ENCODE results near the gene ARL15. TPM values are rescaled to one million over a fixed set of nuclear protein-coding genes. Genes with fewer than 3 reads are reported as not detected.
"Not testable (repeated sequence)": the region's sequence is repeated elsewhere in the genome, so short reads cannot be mapped to it uniquely, and the experiment has no call there.

The ARL15 gene
- total RNA-seq, 6 donors from 2014 or later: 6.7 to 36.4 (median 20.7) TPM

DNA sequence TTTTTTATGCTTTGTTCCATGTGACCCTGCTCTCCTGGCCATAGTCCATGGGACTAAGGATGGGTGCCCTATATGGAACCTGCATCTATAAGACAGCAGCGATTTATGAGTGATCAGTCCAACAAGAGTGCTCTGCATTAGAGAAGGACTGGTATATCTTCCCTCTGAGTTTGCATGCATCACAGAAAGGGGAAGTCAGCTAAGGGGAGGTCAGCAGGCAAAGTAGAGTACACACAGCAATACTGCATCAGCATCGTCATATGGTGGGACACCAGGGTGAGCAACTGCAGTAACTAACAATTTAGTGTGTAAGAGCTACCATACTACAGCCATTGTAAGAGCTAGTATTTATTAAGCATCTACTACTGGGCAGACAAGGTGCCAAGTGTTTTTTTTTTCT, 438.6 kb downstream of the ARL15 start:
- Histone ChIP-seq H3K27ac (no peak overlapping the region), H3K9me3 (no peaks in the 10 kb centered on the region), H3K27me3 (no peaks in the 10 kb centered on the region), H3K36me3 (no peaks in the 10 kb centered on the region), H3K4me1 (no peaks in the 10 kb centered on the region), H3K4me3 (no peak overlapping the region)
- no peak for DNase-seq
- TF ChIP-seq EP300 (IDR thresholded peaks at IDR 0.05): no peak
- TF ChIP-seq, protein P1, sequence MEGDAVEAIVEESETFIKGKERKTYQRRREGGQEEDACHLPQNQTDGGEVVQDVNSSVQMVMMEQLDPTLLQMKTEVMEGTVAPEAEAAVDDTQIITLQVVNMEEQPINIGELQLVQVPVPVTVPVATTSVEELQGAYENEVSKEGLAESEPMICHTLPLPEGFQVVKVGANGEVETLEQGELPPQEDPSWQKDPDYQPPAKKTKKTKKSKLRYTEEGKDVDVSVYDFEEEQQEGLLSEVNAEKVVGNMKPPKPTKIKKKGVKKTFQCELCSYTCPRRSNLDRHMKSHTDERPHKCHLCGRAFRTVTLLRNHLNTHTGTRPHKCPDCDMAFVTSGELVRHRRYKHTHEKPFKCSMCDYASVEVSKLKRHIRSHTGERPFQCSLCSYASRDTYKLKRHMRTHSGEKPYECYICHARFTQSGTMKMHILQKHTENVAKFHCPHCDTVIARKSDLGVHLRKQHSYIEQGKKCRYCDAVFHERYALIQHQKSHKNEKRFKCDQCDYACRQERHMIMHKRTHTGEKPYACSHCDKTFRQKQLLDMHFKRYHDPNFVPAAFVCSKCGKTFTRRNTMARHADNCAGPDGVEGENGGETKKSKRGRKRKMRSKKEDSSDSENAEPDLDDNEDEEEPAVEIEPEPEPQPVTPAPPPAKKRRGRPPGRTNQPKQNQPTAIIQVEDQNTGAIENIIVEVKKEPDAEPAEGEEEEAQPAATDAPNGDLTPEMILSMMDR (IDR thresholded peaks at IDR 0.05): no peak
- no peak for TF ChIP-seq POLR2AphosphoS5 (IDR thresholded peaks at IDR 0.05)
- no peak for TF ChIP-seq POLR2A (IDR thresholded peaks at IDR 0.05)
- 91% methylated on average over 2 of the region's 2 CpGs for WGBS, 2 donors
- no peak for ATAC-seq (ENCODE audit: low FRiP score in 2 of 2)

DNA sequence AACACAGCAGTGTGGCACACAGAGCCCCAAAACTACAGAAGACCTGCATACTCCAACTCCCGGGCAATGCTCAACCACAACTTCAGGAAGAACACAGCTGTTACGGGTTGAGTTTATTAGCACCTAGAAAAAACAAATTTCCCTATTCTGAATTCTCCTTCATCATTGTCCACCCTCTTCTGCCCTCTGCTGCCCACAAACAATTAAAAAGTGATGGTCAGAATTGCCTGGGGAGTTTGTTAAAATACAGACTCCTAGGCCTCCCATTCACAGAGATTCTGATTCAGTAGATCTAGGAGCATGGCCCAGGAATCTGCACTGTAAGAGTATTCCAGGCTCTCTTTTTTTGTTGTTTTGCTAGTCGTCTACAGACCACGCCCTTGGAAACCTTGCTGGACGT, 439.3 kb downstream of the ARL15 start:
- WGBS, 2 donors: 60 to 65% methylated on average over 5 of the region's 5 CpGs
- ATAC-seq (ENCODE audit: low FRiP score in 2 of 2) (no peak), DNase-seq (no peak)
- no peak overlapping the region for H3K27ac ChIP-seq
- H3K36me3 ChIP-seq: no peaks in the 10 kb centered on the region
- TF ChIP-seq, protein P1 (IDR thresholded peaks at IDR 0.05): peak in 1 of 6 experiments; percentile 15
- no peak for TF ChIP-seq POLR2AphosphoS5 (IDR thresholded peaks at IDR 0.05)
- no peaks in the 10 kb centered on the region for H3K27me3 ChIP-seq
- H3K4me1 ChIP-seq: no peaks in the 10 kb centered on the region
- H3K4me3 ChIP-seq: no peak overlapping the region
- H3K9me3 ChIP-seq: no peaks in the 10 kb centered on the region

DNA sequence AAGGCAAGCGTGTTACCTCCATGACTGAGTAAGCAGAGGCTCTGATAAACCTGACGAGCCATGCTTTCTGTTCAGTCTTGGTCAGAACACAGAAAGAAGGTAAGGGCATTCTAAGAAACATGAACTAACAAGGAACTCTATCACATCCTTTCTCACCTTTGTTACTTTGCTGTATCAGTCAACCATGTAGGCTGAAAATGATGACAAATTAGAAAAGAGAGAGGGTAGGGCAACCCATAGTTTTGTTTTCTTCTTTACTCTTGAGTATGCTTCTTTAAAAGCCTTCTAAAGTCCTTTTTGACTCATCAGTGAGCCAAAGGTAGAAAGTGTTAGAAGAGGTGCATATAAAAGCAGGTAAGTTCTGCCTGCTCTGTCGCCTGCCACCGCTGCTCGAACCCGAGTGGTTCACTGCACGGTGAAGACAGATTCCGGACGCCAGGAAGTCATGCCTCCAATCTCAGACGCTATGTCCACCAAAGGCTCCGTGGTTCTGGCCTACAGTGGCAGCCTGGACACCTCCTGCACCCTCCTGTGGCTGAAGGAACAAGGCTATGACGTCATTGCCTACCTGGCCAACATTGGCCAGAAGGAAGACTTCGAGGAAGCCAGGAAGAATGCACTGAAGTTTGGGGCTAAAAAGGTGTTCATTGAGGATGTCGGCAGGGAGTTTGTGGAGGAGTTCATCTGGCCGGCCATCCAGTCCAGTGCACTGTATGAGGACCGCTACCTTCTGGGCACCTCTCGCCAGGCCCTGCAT, 451.5 kb downstream of the ARL15 start:
- TF ChIP-seq, protein P1 (IDR thresholded peaks at IDR 0.05): no peak
- no peak for TF ChIP-seq POLR2A (IDR thresholded peaks at IDR 0.05)
- TF ChIP-seq POLR2AphosphoS5 (IDR thresholded peaks at IDR 0.05): no peak
- Histone ChIP-seq H3K27me3 (no peaks in the 10 kb centered on the region), H3K36me3 (no peaks in the 10 kb centered on the region), H3K4me3 (no peak overlapping the region), H3K4me1 (no peaks in the 10 kb centered on the region), H3K27ac (no peak overlapping the region), H3K9me3 (peaks cover 0 to 8% (median 7%) of the 10 kb centered on the region in 4 donors)
- 87 to 91% methylated on average over 15 to 17 of the region's 17 CpGs for WGBS, 2 donors
- DNase-seq (peak in 1 of 2 donors; percentile 32), ATAC-seq (ENCODE audit: low FRiP score in 2 of 2) (no peak)

DNA sequence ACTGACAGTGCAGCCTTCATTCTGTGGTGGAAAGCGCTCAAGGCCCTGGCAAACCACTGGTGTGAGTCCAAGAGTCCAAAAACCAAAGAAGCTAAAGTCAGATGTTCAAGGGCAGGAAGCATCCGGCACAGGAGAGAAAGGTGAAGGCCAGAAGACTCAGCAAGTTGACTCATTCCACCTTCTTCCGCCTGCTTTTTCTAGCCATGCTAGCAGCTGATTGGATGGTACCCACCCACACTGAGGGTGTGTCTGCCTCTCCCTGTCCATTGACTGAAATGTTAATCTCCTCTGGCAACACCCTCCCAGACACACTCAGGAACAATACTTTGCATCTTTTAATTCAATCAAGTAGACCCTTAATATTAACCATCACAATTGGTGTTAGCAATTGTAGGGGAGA, 453.9 kb downstream of the ARL15 start:
- no peaks in the 10 kb centered on the region for H3K36me3 ChIP-seq
- WGBS, 2 donors: 81 to 93% methylated on average over 3 of the region's 3 CpGs
- H3K4me3 ChIP-seq: no peak overlapping the region
- no peak overlapping the region for H3K27ac ChIP-seq
- H3K9me3 ChIP-seq: peaks cover 0 to 9% (median 7%) of the 10 kb centered on the region in 4 donors
- ATAC-seq (ENCODE audit: low FRiP score in 2 of 2) (no peak), DNase-seq (no peak)
- TF ChIP-seq EP300 (IDR thresholded peaks at IDR 0.05): no peak
- TF ChIP-seq, protein P1 (IDR thresholded peaks at IDR 0.05): no peak
- TF ChIP-seq POLR2AphosphoS5 (IDR thresholded peaks at IDR 0.05): no peak
- no peak for TF ChIP-seq POLR2A (IDR thresholded peaks at IDR 0.05)
- no peaks in the 10 kb centered on the region for H3K27me3 ChIP-seq
- H3K4me1 ChIP-seq: no peaks in the 10 kb centered on the region

DNA sequence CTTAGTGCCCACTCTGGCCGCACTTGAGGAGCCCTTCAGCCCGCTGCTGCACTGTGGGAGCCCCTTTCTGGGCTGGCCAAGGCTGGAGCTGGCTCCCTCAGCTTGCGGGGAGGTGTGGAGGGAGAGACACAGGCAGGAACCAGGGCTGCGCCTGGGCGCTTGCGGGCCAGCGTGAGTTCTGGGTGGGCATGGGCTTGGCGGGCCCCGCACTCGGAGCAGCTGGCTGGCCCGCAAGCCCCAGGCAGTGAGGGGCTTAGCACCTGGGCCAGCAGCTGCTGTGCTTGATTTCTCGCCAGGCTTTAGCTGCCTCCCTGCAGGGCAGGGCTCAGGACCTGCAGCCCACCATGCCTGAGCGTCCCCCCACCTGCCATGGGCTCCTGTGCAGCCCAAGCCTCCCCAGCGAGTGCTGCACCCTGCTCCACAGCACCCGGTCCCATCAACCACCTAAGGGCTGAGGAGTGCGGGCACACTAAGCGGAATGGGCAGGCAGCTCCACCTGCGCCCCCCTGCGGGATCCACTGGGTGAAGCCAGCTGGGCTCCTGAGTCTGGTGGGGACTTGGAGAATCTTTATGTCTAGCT, 473.4 kb downstream of the ARL15 start:
- ATAC-seq (ENCODE audit: low FRiP score in 2 of 2); H3K27ac ChIP-seq; H3K27me3 ChIP-seq; H3K4me1 ChIP-seq; H3K36me3 ChIP-seq; H3K9me3 ChIP-seq; H3K4me3 ChIP-seq: not testable (repeated sequence)
- WGBS, 2 donors: 92 to 93% methylated on average over 5 to 16 of the region's 19 CpGs
- DNase-seq: peak in 1 of 2 donors; percentile 59

Data from upper lobe of left lung (tissue), 6 donors.